Lung (tissue), 16 donors: ENCODE results near the gene ACAP1. TPM values are rescaled to one million over a fixed set of nuclear protein-coding genes. Genes with fewer than 3 reads are reported as not detected.

Experiments used
- ATAC-seq: fragments of 200-7000 bp; cut with Tn5 transposase; one replicate; pipeline ENCODE4 v1.9.1; 2020; ENCODE audit warnings: moderate number of reproducible peaks; ENCODE audit not compliant: insufficient read depth, low FRiP score
- DNase-seq, 3 donors: peaks; one replicate each; pipeline ENCODE4 v3.0.0-alpha.2; 2013 to 2017
- H3K27ac ChIP-seq, 2 donors: one replicate each; pipeline ENCODE4 v1.5.1; 2013; ENCODE audit warnings: mild to moderate bottlenecking in 2 of 2, moderate library complexity in 2 of 2, control low read depth in 1 of 2, inconsistent platforms in 1 of 2, low read depth in 1 of 2, low read length in 1 of 2
- H3K27me3 ChIP-seq, 3 donors: one replicate each; pipeline ENCODE4 v1.5.1; 2013; ENCODE audit warnings: low read length in 2 of 3; ENCODE audit not compliant: control insufficient read depth in 3 of 3, insufficient read depth in 3 of 3
- H3K36me3 ChIP-seq, 4 donors: one replicate each; pipeline ENCODE4 v1.5.1; 2013; ENCODE audit warnings: low read length in 4 of 4, mild to moderate bottlenecking in 1 of 4, moderate library complexity in 1 of 4; ENCODE audit not compliant: control insufficient read depth in 4 of 4, insufficient read depth in 4 of 4
- H3K4me1 ChIP-seq, 5 donors: one replicate each; pipeline ENCODE4 v1.5.1; 2013; ENCODE audit warnings: low read length in 5 of 5, mild to moderate bottlenecking in 2 of 5, moderate library complexity in 1 of 5; ENCODE audit not compliant: control insufficient read depth in 5 of 5, insufficient read depth in 5 of 5
- H3K4me3 ChIP-seq: one replicate; pipeline ENCODE4 v1.5.1; 2013; ENCODE audit warnings: mild to moderate bottlenecking, control low read depth, moderate library complexity
- H3K9ac ChIP-seq, 2 donors: one replicate each; pipeline ENCODE4 v1.5.1; 2013; ENCODE audit warnings: low read length in 2 of 2, control low read depth in 1 of 2; ENCODE audit not compliant: insufficient read depth in 1 of 2
- H3K9me3 ChIP-seq, 4 donors: one replicate each; pipeline ENCODE4 v1.5.1; 2013; ENCODE audit warnings: low read length in 3 of 4, mild to moderate bottlenecking in 1 of 4, moderate library complexity in 1 of 4; ENCODE audit not compliant: control insufficient read depth in 4 of 4, insufficient read depth in 3 of 4
- CTCF ChIP-seq: IDR thresholded peaks from 2 replicates; pipeline ENCODE4 v1.5.1; 2012; ENCODE audit warnings: mild to moderate bottlenecking; ENCODE audit errors: control extremely low read depth, extremely low read depth
- WGBS, 2 donors: extraction: QIAGEN DNeasy Blood & Tissue Kit; methylation state at CpG; one replicate each; pipeline ENCODE4 v1.1.7; 2013; 5-methylcytosine and 5-hydroxymethylcytosine counted together
- long read RNA-seq, 5 donors: transcript quantifications; one replicate each; lab custom pipeline, GENCODE V29; 2026
- polyA plus RNA-seq, 2 donors: library from polyadenylated mRNA; stranded (reverse); fragments of 200-250 nt; gene quantifications; one replicate each; pipeline ENCODE4 v1.2.1, GENCODE V29; 2013
- total RNA-seq, 2 donors: library from RNA; depleted of rRNA in 1 of 2; stranded (reverse); fragments of >200 nt in 1 of 2; gene quantifications; one replicate each; pipeline ENCODE4 v1.2.1, GENCODE V29; 2014 to 2021
- donor health status: control.
- donor health status: control.
- donor health status: Bipolar disorder and iron deficiency.
- donor health status: healthy.
- donor health status: DM: yes; HTN: yes; CAD: no.

The ACAP1 gene
- 10 to 100 TPM in 1 of 2 donors, 1 to 10 TPM in 1; 9.2 to 27.0 TPM for total RNA-seq
- polyA plus RNA-seq, result 10 to 100 TPM; 17.2 to 39.4 TPM
- long read RNA-seq, donor 1, full-length matches to known transcripts, result 5 of 5 reads
- long read RNA-seq, donor 1, partial matches to known transcripts, result 0 of 5 reads
- long read RNA-seq, donor 1, other reads (novel, unspliced or antisense), result 0 of 5 reads
- long read RNA-seq, donor 2, full-length matches to known transcripts, result 12 of 12 reads
- long read RNA-seq, donor 2, partial matches to known transcripts, result 0 of 12 reads
- long read RNA-seq, donor 2, other reads (novel, unspliced or antisense), result 0 of 12 reads
- long read RNA-seq, donor 3, full-length matches to known transcripts, result 12 of 12 reads
- long read RNA-seq, donor 3, partial matches to known transcripts, result 0 of 12 reads
- long read RNA-seq, donor 3, other reads (novel, unspliced or antisense), result 0 of 12 reads
- long read RNA-seq, donor 4, full-length matches to known transcripts, result 7 of 7 reads
- long read RNA-seq, donor 4, partial matches to known transcripts, result 0 of 7 reads
- long read RNA-seq, donor 4, other reads (novel, unspliced or antisense), result 0 of 7 reads
- long read RNA-seq, donor 5, full-length matches to known transcripts, result 12 of 12 reads
- long read RNA-seq, donor 5, partial matches to known transcripts, result 0 of 12 reads
- long read RNA-seq, donor 5, other reads (novel, unspliced or antisense), result 0 of 12 reads

GRCh38 chr17:7336240-7337175, at the start of gene ACAP1:
TSS of gene ACAP1 (plus strand) at chr17:7336529. CDS start at chr17:7336735, 206 bp downstream.
- 21 to 34% methylated on average over 17 of the region's 17 CpGs for WGBS, 2 donors
- H3K27me3 ChIP-seq, result peaks cover 0 to 3% (median 0%) of the 10 kb centered on the region in 3 donors
- DNase-seq (no peak), ATAC-seq (peak; percentile 50)
- peak within 1 kb of the TSS in 1 of 2 donors; percentile 45 for H3K27ac ChIP-seq
- TF ChIP-seq CTCF, result no peak
- H3K9me3 ChIP-seq, result no peaks in the 10 kb centered on the region
- H3K4me3 ChIP-seq, result peak within 1 kb of the TSS; percentile 32
- H3K36me3 ChIP-seq, result no peaks in the 10 kb centered on the region
- peaks cover 0 to 3% (median 0%) of the 10 kb centered on the region in 5 donors for H3K4me1 ChIP-seq
- H3K9ac ChIP-seq, result no peak within 1 kb of the TSS

GRCh38 chr17:7289256-7290032, 46.9 kb upstream of the ACAP1 start:
- ATAC-seq, result no peak
- peaks cover 2 to 14% (median 4%) of the 10 kb centered on the region in 5 donors for H3K4me1 ChIP-seq
- no peak overlapping the region for H3K4me3 ChIP-seq
- WGBS, 2 donors, result 89% methylated on average over 18 of the region's 18 CpGs
- no peak for TF ChIP-seq CTCF
- H3K27ac ChIP-seq, result no peak overlapping the region
- H3K9me3 ChIP-seq, result no peaks in the 10 kb centered on the region
- no peak for DNase-seq
- no peaks in the 10 kb centered on the region for H3K36me3 ChIP-seq
- peaks cover 0 to 21% (median 11%) of the 10 kb centered on the region in 3 donors for H3K27me3 ChIP-seq
- H3K9ac ChIP-seq, result no peak overlapping the region

GRCh38 chr17:7290166-7290565, 46.2 kb upstream of the ACAP1 start:
- Histone ChIP-seq H3K27ac (no peak overlapping the region), H3K27me3 (peaks cover 0 to 25% (median 15%) of the 10 kb centered on the region in 3 donors), H3K4me3 (no peak overlapping the region), H3K9ac (no peak overlapping the region), H3K36me3 (no peaks in the 10 kb centered on the region), H3K9me3 (no peaks in the 10 kb centered on the region), H3K4me1 (peaks cover 2 to 14% (median 10%) of the 10 kb centered on the region in 5 donors)
- 91 to 94% methylated on average over 19 of the region's 19 CpGs for WGBS, 2 donors
- TF ChIP-seq CTCF, result no peak
- no peak for DNase-seq
- ATAC-seq, result no peak
